GM18505 (cell line): ENCODE data around the gene CSMD2.

ENCODE experiments used
- ATAC-seq: cut with Tn5 transposase; IDR thresholded peaks from one replicate; pipeline ENCODE4 v1.9.1; 2021; ENCODE audit not compliant: unreplicated experiment
- POLR2A ChIP-seq: IDR thresholded peaks from 4 replicates; pipeline ENCODE4 v1.6.1; 2011; ENCODE audit warnings: borderline replicate concordance; ENCODE audit not compliant: insufficient read depth, insufficient read length; ENCODE audit errors: extremely low read depth

The CSMD2 gene

GRCh38 chr1:33824321-33824720 is 340.7 kb downstream of the CSMD2 start:
- TF ChIP-seq POLR2A, result no peak
- ATAC-seq, result no peak

DNA sequence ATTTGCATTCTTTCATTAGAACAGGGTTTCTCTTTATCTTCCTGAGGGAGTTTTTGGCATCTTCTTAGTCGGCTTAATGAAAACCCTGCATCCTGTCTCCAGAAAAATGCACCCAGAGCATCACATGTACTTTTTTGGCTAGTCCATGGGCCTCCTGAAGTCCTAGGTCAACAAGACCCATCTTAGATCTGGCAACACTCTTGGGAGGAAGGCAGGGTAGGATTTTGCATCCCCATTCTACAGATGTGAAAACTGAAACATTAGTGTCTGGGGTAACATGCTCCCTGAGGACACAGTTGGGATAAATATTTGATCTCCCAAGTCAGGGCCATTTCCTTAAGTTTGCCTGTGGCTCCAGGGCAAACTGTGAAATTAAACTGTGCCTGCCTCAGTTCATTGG is 341.2 kb downstream of the CSMD2 start:
- no peak for ATAC-seq

GRCh38 chr1:33823401-33823800 is 341.6 kb downstream of the CSMD2 start:
- ATAC-seq, result no peak
- TF ChIP-seq POLR2A, result no peak

More for the DNA sequence above, 341.2 kb downstream of the CSMD2 start:
- no peak for TF ChIP-seq POLR2A

GRCh38 chr1:33822396-33822795 is 342.6 kb downstream of the CSMD2 start:
- TF ChIP-seq POLR2A, result no peak
- no peak for ATAC-seq

DNA sequence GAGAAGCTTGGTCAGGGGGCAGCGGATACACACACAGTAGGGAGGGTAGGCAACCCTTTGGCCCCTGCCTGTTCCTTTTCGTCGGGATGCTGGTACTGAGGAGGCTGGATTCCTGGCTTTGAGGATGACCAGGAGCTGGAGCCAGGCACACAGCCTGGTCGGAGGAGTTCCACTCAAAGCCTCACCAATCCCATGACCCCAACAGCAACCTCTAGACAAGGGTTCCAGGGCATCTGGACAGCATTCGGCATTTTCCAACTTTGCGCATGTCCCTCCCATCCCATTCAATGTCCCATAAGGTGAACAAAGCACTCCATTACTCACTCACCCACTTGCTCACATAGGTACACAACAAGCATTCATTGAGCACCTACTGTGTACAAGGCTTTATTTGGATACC is 343.7 kb downstream of the CSMD2 start:
- no peak for TF ChIP-seq POLR2A
- ATAC-seq, result no peak

DNA sequence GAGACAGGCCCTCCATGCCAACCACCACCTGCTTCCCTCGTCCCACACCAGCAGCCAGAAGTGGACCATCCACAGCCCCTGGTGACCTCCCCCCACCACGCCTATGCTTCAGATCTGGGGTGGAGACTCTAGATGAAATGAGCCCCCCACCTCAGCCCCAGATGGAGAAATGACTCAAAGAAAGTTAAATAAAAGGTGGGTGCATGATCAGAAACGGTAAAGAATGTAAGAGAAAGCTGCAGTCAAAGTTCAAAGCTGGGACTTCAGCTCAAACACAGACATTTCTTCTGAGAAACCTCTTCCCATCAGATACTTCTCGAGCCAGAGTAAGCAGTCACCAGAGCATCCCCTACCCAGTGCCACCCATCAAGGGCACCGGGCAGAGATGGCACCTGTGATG is 344.2 kb downstream of the CSMD2 start:
- no peak for ATAC-seq
- no peak for TF ChIP-seq POLR2A

GRCh38 chr1:33819913-33820311 is 345.1 kb downstream of the CSMD2 start:
- ATAC-seq, result no peak
- no peak for TF ChIP-seq POLR2A

GRCh38 chr1:33819290-33819912 is 345.6 kb downstream of the CSMD2 start:
- TF ChIP-seq POLR2A, result no peak
- ATAC-seq, result no peak

GRCh38 chr1:33818071-33818470 is 347.0 kb downstream of the CSMD2 start:
- TF ChIP-seq POLR2A, result no peak
- no peak for ATAC-seq

GRCh38 chr1:33815061-33815460 is 350.0 kb downstream of the CSMD2 start:
- no peak for ATAC-seq

GRCh38 chr1:33814166-33814565 is 350.9 kb downstream of the CSMD2 start:
- no peak for TF ChIP-seq POLR2A
- no peak for ATAC-seq

More at GRCh38 chr1:33815061-33815460, 350.0 kb downstream of the CSMD2 start:
- TF ChIP-seq POLR2A, result no peak

- ATAC-seq, result no peak
- no peak for TF ChIP-seq POLR2A
Observed at GRCh38 chr1:33810571-33810970, 354.5 kb downstream of the CSMD2 start.

GRCh38 chr1:33805988-33806387 is 359.0 kb downstream of the CSMD2 start:
- TF ChIP-seq POLR2A, result no peak
- ATAC-seq, result no peak

GRCh38 chr1:33802268-33802667 is 362.8 kb downstream of the CSMD2 start:
- no peak for ATAC-seq

GRCh38 chr1:33797849-33798248 is 367.2 kb downstream of the CSMD2 start:
- no peak for TF ChIP-seq POLR2A
- no peak for ATAC-seq

More at GRCh38 chr1:33802268-33802667, 362.8 kb downstream of the CSMD2 start:
- TF ChIP-seq POLR2A, result no peak
